Trophoblast cell (in vitro differentiated cells and primary cell): ENCODE results near the gene MEGF10.

Experiments used
- DNase-seq, 2 donors: peaks; one replicate each; pipeline ENCODE4 v3.0.0-alpha.2; 2016
- H2AFZ ChIP-seq: 2 replicates; pipeline ENCODE4 v1.6.1; 2013; ENCODE audit warnings: low read length, moderate library complexity, mild to moderate bottlenecking; ENCODE audit not compliant: insufficient read depth, poor library complexity
- H2AK5ac ChIP-seq: 2 replicates; pipeline ENCODE4 v1.6.1; 2013; ENCODE audit warnings: mild to moderate bottlenecking, low read length
- H2BK120ac ChIP-seq: 2 replicates; pipeline ENCODE4 v1.6.1; 2013; ENCODE audit warnings: low read length, mild to moderate bottlenecking, moderate library complexity; ENCODE audit not compliant: insufficient read depth, poor library complexity
- H2BK12ac ChIP-seq: 2 replicates; pipeline ENCODE4 v1.6.1; 2013; ENCODE audit warnings: mild to moderate bottlenecking, low read length, moderate library complexity
- H2BK5ac ChIP-seq: 2 replicates; pipeline ENCODE4 v1.6.1; 2013; ENCODE audit warnings: low read length, low read depth, moderate library complexity, mild to moderate bottlenecking; ENCODE audit not compliant: poor library complexity
- H3K14ac ChIP-seq: 2 replicates; pipeline ENCODE4 v1.6.1; 2013; ENCODE audit warnings: mild to moderate bottlenecking, low read length
- H3K18ac ChIP-seq: 2 replicates; pipeline ENCODE4 v1.6.1; 2013; ENCODE audit warnings: mild to moderate bottlenecking, low read length
- H3K23ac ChIP-seq: 2 replicates; pipeline ENCODE4 v1.6.1; 2013; ENCODE audit warnings: low read length
- H3K27ac ChIP-seq: 2 replicates; pipeline ENCODE4 v1.5.1; 2013; ENCODE audit warnings: low read depth, mild to moderate bottlenecking, inconsistent platforms, low read length, moderate library complexity
- H3K27me3 ChIP-seq: 2 replicates; pipeline ENCODE4 v1.6.1; 2013; ENCODE audit warnings: inconsistent platforms, mild to moderate bottlenecking, low read length, moderate library complexity; ENCODE audit not compliant: insufficient read depth
- H3K36me3 ChIP-seq, 2 experiments: 1 replicate in 1 of 2; 2 replicates in 1 of 2; pipeline ENCODE4 v1.6.1; 2013; ENCODE audit warnings: low read length in 2 of 2, mild to moderate bottlenecking in 2 of 2, moderate library complexity in 1 of 2; ENCODE audit not compliant: insufficient read depth in 2 of 2, control insufficient read depth in 1 of 2
- H3K4ac ChIP-seq: 2 replicates; pipeline ENCODE4 v1.6.1; 2013; ENCODE audit warnings: low read depth, mild to moderate bottlenecking, low read length, moderate library complexity
- H3K4me1 ChIP-seq, 2 experiments: 1 replicate in 1 of 2; 2 replicates in 1 of 2; pipeline ENCODE4 v1.6.1; 2013; ENCODE audit warnings: low read length in 2 of 2, mild to moderate bottlenecking in 2 of 2, moderate library complexity in 1 of 2; ENCODE audit not compliant: insufficient read depth in 2 of 2, control insufficient read depth in 1 of 2
- H3K4me2 ChIP-seq: 2 replicates; pipeline ENCODE4 v1.6.1; 2013; ENCODE audit warnings: inconsistent platforms, mild to moderate bottlenecking, low read length, moderate library complexity
- H3K4me3 ChIP-seq: 2 replicates; pipeline ENCODE4 v1.5.1; 2013; ENCODE audit warnings: mild to moderate bottlenecking, low read depth, low read length, inconsistent platforms
- H3K79me1 ChIP-seq: one replicate; pipeline ENCODE4 v1.6.1; 2013; ENCODE audit warnings: low read length
- H3K79me2 ChIP-seq: 2 replicates; pipeline ENCODE4 v1.6.1; 2013; ENCODE audit warnings: low read length, mild to moderate bottlenecking; ENCODE audit not compliant: control insufficient read depth, insufficient read depth, poor library complexity
- H3K9ac ChIP-seq: 2 replicates; pipeline ENCODE4 v1.6.1; 2013; ENCODE audit warnings: mild to moderate bottlenecking, low read length
- H3K9me3 ChIP-seq: 2 replicates; pipeline ENCODE4 v1.6.1; 2013; ENCODE audit warnings: low read depth, mild to moderate bottlenecking, control low read depth, inconsistent platforms, low read length; ENCODE audit not compliant: insufficient read depth
- H4K12ac ChIP-seq: 2 replicates; pipeline ENCODE4 v1.6.1; 2013; ENCODE audit warnings: low read depth, mild to moderate bottlenecking, low read length, moderate library complexity
- H4K8ac ChIP-seq: 2 replicates; pipeline ENCODE4 v1.6.1; 2013; ENCODE audit warnings: low read depth, mild to moderate bottlenecking, low read length, moderate library complexity
- H4K91ac ChIP-seq: one replicate; pipeline ENCODE4 v1.6.1; 2013; ENCODE audit warnings: low read depth, mild to moderate bottlenecking, low read length, moderate library complexity
- WGBS: extraction: QIAGEN DNeasy Blood & Tissue Kit; methylation state at CpG from one replicate; pipeline ENCODE4 v1.1.7; 2013; ENCODE audit warnings: missing lambda C conversion rate; ENCODE audit not compliant: insufficient read length, insufficient coverage; ENCODE audit errors: extremely low coverage; 5-methylcytosine and 5-hydroxymethylcytosine counted together

The MEGF10 gene

GRCh38 chr5:127331890-127332649, 41.5 kb downstream of the MEGF10 start:
- no peak overlapping the region for H3K4ac ChIP-seq
- no peaks in the 10 kb centered on the region for H3K27me3 ChIP-seq
- no peak overlapping the region for H2AFZ ChIP-seq
- no peak overlapping the region for H4K8ac ChIP-seq
- H3K27ac ChIP-seq = no peak overlapping the region
- whole genome bisulfite sequencing = no CpG with 5 or more reads among the region's 3 CpGs
- DNase-seq = no peak
- H3K79me2 ChIP-seq = no peaks in the 10 kb centered on the region
- no peak overlapping the region for H3K23ac ChIP-seq
- no peak overlapping the region for H3K18ac ChIP-seq
- no peak overlapping the region for H3K4me3 ChIP-seq
- H2BK120ac ChIP-seq = no peak overlapping the region
- H2BK5ac ChIP-seq = no peak overlapping the region
- H2AK5ac ChIP-seq = no peak overlapping the region
- H3K9ac ChIP-seq = no peak overlapping the region
- H2BK12ac ChIP-seq = no peak overlapping the region
- H3K79me1 ChIP-seq = no peaks in the 10 kb centered on the region
- H3K36me3 ChIP-seq = no peaks in the 10 kb centered on the region
- H3K4me1 ChIP-seq = no peaks in the 10 kb centered on the region
- no peak overlapping the region for H4K91ac ChIP-seq
- no peaks in the 10 kb centered on the region for H3K9me3 ChIP-seq
- no peak overlapping the region for H3K14ac ChIP-seq
- H4K12ac ChIP-seq = no peak overlapping the region
- no peak overlapping the region for H3K4me2 ChIP-seq

- Histone ChIP-seq H3K79me1 (no peaks in the 10 kb centered on the region), H3K4me3 (no peak overlapping the region), H2AFZ (no peak overlapping the region), H3K4me2 (no peak overlapping the region), H3K23ac (no peak overlapping the region), H3K4ac (no peak overlapping the region), H3K79me2 (no peaks in the 10 kb centered on the region), H3K27ac (no peak overlapping the region), H2BK5ac (no peak overlapping the region), H2BK12ac (no peak overlapping the region), H4K12ac (no peak overlapping the region), H3K27me3 (no peaks in the 10 kb centered on the region), H3K9me3 (no peaks in the 10 kb centered on the region), H3K14ac (no peak overlapping the region), H2AK5ac (no peak overlapping the region), H3K4me1 (no peaks in the 10 kb centered on the region), H3K18ac (no peak overlapping the region), H3K9ac (no peak overlapping the region), H4K8ac (no peak overlapping the region), H4K91ac (no peak overlapping the region), H2BK120ac (no peak overlapping the region), H3K36me3 (no peaks in the 10 kb centered on the region)
- DNase-seq = no peak
- no CpG with 5 or more reads among the region's 3 CpGs for WGBS
Observed at GRCh38 chr5:127333483-127333882, 42.9 kb downstream of the MEGF10 start.

GRCh38 chr5:127335381-127335780, 44.8 kb downstream of the MEGF10 start:
- Histone ChIP-seq H3K14ac (no peak overlapping the region), H3K79me1 (no peaks in the 10 kb centered on the region), H3K27me3 (no peaks in the 10 kb centered on the region), H3K18ac (no peak overlapping the region), H3K79me2 (no peaks in the 10 kb centered on the region), H3K4me2 (no peak overlapping the region), H3K4ac (no peak overlapping the region), H3K4me3 (no peak overlapping the region), H3K23ac (no peak overlapping the region), H3K36me3 (no peaks in the 10 kb centered on the region), H3K27ac (no peak overlapping the region), H4K8ac (no peak overlapping the region), H2BK12ac (no peak overlapping the region), H3K9me3 (no peaks in the 10 kb centered on the region), H2BK5ac (no peak overlapping the region), H2BK120ac (no peak overlapping the region), H3K9ac (no peak overlapping the region), H4K12ac (no peak overlapping the region), H2AFZ (no peak overlapping the region), H2AK5ac (no peak overlapping the region), H4K91ac (no peak overlapping the region), H3K4me1 (no peaks in the 10 kb centered on the region)
- peak; percentile 42 to 86 for DNase-seq
- WGBS = no CpG with 5 or more reads among the region's 2 CpGs

GRCh38 chr5:127337876-127338275, 47.3 kb downstream of the MEGF10 start:
- Histone ChIP-seq H3K9ac (no peak overlapping the region), H4K12ac (no peak overlapping the region), H3K9me3 (no peaks in the 10 kb centered on the region), H3K79me2 (no peaks in the 10 kb centered on the region), H2BK12ac (no peak overlapping the region), H3K4me2 (no peak overlapping the region), H3K23ac (no peak overlapping the region), H3K14ac (no peak overlapping the region), H3K18ac (no peak overlapping the region), H2AFZ (no peak overlapping the region), H3K27me3 (no peaks in the 10 kb centered on the region), H3K4me3 (no peak overlapping the region), H4K91ac (no peak overlapping the region), H2AK5ac (no peak overlapping the region), H2BK120ac (no peak overlapping the region), H3K4ac (no peak overlapping the region), H4K8ac (no peak overlapping the region), H3K4me1 (no peaks in the 10 kb centered on the region), H2BK5ac (no peak overlapping the region), H3K36me3 (no peaks in the 10 kb centered on the region), H3K79me1 (no peaks in the 10 kb centered on the region), H3K27ac (no peak overlapping the region)
- no CpG with 5 or more reads among the region's 1 CpG for WGBS
- no peak for DNase-seq
